CD4-positive, alpha-beta T cell treated with Interleukin-15 for 1 hour (primary cell): Measurements from ENCODE around the gene SLC6A12.

Experiments used
- DNase-seq: peaks from one replicate; pipeline ENCODE4 v3.0.0-alpha.2; 2020

The SLC6A12 gene

DNA sequence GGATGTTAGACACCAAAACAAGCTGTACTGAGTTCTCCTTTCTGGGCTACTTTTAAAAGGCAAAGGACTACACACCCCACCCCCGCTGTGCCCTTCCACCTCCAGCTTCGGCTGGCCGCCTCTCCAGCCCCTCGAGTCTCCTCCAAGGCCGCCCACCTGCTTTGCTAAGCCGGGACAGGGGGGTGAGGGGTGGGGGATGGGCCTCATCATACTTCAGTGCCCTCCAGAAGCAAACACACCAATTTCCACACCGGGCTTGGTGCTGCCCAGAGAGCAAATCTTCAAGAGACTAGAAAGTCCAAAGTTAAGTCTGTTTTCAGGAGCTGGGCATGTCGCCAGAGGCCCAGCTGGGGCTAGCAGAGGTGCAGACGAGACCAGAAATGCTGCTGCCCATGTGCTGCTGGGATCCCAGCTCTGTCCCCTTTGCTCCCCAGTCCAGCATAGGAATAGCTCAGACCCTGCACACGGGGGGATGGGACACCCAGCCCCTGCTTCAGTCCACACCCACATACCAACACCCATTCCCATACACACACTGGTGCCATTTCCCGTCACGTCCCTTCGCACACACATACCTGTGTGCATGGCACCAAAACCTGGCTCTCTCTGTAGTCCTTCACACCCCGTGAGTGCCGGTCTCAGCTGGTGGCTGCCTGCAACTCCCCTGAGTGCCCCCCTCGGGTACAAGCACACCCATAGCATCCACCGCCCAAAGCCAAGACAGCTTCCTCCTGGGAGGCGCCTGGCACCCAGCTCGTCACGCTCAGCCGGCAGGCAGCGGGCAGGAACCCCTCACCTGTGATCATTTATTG is 1.0 kb downstream of the SLC6A12 start:
- DNase-seq, result no peak

DNA sequence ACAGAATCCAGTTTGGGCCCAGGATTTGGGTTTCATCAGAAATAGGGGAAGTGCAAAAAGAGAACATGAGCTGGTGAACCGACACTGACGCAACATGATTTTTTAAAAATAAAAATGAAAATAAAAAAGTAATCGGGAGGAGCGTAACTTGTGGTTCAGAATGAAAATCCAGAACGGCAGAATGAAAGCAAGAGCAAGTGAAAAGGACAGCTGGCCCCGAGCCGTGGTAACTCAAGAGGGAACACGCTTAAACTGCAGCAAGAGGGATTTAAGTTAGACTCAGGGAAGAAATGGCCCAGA is 1.6 kb downstream of the SLC6A12 start:
- DNase-seq, result no peak

DNA sequence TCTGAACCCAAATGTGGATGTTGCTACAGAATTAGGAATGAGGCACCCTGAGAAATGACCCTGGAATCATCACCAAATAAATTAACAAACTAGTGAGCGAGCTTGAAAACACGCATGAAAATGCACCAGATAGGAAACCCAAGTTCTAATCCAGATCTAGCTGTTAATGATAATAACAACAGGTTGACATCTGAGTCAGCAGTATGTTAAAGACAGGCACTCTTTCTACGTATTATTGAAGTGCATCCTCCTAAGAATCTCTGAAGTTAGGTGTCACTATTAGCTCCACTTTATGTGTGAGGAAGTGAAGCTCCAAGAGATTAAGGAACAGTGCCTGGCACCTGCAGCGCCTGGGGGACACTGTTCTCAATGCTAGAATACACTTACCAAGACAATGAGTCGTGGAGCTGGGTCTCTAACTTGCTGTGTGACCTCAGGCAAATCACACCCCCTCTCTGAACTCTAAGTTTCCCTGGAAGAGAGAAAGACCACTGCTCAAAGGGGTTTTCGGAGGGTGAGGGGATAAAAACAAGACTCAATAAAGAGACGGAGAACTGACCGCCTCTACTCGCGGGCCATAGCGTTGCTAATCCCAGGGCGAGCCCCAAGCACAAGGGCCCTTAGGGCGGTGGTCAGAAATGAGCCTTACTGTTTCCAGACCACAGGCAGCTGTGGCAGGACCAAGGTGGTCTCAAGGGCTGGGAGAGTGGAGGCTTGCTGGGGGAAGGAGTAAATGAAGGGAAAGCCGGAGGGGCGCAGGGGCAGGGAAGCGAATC is 2.1 kb downstream of the SLC6A12 start:
- DNase-seq, result no peak

DNA sequence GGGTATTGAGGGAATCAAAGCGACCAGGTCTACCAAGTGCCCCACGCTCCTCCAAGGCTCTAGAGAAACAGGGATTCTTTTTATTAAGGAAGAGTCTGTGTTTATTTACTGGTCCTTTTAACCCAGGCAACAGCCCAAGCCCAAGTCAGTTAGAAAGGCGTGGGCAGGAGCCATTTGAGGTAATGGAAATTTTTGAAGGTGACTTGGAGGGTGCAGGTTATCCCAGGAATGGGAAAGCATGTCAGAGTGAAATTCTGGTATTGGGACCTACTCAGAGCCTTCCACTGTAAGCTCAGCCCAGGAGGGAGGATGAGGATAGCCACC is 2.9 kb downstream of the SLC6A12 start:
- no peak for DNase-seq

DNA sequence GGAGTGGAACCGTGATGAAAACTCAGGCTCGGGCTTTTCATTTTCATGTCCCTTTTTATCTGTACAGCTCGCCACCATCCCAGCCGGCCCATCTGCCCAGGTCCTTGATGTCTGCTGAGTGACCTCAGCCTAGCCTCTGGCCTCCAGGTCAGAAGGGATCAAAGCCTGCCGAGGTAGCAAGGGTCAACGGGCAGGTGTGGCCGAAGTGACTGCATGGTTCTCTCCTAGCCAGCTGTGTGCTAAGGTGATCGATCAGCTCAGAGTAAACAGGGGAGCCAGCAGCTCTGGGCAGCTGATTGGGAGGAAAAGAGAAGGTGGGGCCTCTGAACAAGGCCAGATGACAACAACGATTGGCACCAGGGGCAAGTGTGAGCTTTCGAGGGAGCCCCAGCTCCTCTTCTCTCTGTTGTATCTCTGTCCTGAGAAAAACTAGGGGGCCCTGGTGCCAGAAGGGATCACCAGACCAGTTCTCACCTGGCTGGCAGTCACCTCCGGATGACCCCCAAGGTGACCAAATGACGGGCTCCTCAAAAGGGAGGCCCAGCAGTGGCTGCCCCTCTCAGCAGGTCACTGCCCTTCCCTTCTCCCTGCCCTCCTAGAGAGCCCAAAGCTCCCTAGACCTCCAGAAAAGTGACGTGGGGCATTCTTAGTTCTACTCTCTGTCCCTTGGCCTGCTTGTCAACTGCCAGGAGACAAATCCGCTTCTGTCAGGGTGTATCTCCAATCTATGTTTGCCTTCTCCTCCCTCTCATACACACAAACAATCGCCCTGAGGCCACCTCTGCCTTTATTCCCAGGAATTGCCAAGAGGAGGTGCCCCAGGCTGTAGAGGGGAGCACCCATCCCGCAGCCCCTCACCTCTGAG is 3.4 kb downstream of the SLC6A12 start:
- DNase-seq, result no peak

DNA sequence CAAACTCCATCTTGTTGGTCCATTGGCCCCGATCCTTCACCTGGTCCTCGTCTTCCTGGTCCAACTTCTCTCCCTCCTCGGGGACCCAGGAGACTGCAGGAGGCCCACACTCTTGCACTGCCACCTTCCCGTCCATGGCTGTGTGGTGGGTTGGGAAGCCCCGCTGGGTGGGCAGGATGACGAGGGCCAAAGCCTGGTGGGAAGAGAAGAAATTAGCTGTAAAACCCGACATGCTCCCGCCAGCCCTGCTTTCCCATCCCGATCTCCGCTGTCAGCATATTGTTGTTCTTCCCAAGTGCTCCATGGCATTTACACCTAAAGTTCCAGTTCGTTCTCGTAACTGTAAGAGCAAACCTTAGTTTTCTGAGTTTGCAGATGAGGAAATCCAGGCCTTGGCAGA is 4.1 kb downstream of the SLC6A12 start:
- DNase-seq, result no peak

DNA sequence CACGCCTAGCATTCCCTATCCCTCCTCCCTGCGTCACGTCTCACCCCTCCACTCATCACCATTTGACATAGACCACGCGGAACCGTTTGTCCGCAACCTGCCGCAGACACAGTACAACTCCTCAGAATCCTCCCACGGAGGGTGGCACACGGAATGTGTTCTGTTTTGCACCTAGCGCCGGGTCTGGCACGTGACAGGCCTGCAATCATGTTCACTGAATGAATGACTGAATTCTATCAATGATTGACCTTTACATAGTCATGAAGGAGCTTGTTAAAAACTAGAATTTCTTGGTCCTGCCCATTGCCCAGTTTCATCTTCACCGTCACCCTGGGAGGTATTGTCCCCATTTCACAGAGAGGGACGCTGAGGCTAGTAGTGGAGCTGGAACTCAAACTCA is 4.7 kb downstream of the SLC6A12 start:
- no peak for DNase-seq

DNA sequence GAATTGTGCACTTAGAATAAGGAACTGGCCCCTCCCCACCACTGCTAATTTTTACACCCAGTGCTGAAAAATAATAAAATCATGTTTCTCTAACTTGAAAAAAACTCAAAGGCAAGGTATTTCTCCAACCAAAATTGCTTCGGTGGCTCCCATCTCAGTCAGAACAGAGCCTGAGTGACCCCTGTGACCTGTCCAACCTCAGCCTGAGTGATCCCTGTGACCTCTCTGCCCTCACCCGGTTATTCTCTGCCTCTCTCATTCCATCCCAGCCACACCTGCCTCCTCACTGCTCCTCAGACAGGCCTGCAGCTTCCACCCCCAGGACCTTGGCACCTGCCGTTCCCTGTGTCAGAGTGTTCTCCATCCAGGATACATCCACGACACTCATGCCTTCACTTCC is 5.1 kb downstream of the SLC6A12 start:
- DNase-seq, result no peak

DNA sequence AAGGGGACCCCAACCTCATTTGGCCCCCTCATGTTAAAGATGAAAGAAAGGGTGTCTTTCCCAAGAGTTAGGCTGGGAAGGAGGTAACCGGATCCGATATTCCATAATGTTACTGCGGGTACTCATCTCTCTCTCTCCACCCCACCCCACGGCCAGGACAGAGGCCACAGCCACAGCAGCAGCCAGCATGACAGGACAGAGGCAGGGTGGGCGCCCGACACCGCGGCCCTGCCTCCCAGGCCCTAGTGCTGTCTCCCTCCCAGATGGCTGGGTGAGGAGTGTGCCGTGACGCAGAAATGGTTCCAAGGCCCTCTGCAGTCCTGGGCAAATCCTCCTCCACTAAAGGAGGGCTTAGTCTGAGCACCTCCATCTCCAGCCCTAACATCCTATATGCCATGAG is 6.2 kb downstream of the SLC6A12 start:
- DNase-seq, result no peak

DNA sequence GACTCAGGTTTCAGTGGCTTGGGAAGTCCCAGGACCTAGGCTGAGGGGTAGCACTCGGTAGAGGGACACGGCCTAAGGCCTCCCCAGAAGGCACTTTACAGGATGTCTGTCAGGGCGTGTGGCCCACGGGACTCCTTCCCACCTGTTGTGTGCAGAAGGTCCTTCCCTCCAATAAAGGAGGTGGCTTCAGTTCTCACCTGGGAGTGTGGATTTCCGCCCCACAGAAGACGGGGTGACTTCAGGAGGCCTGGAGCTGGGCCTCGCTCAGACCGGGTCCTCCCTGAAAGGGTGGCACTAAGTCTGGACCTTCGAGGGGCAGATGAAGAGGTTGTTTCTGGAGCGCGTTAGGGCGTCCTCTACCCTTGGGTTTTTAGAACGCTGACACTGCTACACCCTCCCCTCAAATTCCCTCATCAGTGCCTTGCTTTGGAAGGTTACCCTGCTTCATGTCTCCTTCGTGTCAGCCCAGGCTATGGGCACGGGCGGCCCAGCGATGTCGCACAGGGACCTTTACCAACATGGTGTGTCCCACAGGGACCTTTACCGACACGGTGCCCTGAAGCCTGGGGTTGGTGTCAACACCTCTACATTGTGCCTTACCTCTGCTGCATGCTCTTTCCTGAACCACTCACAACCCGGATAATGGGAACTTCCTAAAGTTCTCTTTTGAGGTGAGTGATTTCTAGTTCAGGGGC is 7.1 kb downstream of the SLC6A12 start:
- DNase-seq, result no peak

DNA sequence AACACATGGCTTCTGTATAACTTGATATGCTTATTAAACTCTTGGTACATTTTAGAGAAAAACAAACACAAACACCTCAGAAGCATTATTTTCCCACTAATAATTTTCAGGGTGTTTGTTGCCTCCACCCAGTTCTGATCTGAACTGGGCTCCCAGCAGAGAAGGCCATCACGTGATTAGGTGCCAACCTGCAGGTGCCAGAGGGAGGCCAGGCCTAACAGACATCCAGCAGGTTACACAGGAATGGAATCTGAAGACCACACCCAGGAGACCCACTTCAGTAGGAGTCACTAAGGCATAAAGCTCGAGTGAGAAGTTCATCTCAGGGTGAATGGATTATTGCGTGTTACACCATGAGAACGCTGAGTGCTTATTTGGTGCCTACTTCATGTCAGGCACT is 8.9 kb downstream of the SLC6A12 start:
- DNase-seq, result no peak

DNA sequence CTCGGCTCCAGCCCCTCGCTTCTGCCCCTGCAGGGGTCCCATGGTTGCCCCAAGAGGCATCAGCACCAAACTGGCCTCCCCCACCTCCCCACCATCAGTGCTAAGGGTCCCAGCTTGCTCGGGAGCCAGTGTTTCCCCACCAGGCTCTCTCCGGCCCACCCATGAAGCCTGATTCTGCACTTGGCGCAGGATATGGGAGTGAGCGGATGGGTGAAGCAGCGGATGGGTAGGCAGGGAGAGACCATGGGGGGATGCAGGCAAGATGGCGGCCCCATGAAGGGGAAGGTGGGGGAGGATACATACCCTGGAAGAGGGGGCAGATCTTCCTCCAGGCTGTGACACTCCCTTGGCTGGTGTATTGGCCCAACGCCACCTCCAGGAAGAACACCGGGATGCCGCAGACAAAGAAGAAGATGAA is 9.7 kb downstream of the SLC6A12 start:
- no peak for DNase-seq

DNA sequence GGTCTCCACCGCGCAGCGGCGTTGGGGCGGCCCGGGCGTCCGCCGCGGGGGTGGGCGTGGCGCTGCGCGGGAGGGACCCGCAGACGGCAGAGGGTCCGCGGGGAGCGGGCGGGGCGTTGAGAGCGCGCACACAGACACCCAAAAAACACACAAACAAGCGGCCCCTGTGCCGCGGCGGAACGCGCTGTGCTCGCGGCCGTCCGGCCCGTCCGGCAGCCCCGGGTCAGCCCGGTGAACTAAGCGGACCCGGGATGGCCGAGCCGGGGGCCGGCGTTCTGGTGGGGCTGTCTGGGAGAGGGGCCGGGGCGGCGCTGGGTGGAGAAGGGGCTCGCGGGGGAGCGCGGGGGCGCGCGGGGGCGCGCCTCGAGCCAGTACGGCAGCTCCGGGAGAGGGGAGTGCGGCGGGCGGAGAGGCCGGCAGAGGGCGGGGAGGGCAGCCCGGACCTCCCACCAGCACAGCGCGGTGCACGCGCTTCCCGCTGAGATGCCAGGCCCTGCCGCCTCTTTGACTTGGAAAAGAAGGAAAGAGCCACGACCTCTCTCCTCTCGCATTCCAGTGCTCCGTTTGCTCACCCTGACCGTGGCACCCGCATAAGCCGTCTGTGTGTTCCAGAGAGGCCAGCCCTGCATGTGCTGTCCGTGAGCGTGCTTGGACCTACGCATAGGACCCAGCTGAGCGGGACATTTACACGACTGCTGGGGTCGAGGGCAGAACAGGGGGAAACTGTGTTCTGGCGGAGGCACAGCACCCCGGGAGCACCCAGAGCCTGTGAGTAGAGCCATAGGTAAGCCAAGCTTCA is 10.3 kb downstream of the SLC6A12 start:
- DNase-seq, result no peak

DNA sequence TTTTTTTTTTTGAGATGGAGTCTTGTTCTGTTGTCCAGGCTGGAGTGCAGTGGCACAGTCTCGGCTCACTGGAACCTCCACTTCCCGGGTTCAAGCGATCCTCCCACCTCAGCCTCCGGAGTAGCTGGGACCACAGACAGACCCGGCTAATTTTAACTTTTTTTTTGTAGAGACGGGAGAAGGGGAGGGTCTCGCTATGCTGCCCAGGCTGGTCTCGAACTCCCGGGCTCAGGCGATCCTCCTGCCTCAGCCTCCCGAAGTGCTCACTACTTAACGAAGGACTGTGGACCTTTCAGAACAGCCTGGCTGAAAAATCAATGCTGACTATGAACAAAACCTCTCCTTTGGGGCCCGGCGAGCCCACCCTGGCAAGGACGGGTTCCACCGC is 10.9 kb downstream of the SLC6A12 start:
- no peak for DNase-seq

DNA sequence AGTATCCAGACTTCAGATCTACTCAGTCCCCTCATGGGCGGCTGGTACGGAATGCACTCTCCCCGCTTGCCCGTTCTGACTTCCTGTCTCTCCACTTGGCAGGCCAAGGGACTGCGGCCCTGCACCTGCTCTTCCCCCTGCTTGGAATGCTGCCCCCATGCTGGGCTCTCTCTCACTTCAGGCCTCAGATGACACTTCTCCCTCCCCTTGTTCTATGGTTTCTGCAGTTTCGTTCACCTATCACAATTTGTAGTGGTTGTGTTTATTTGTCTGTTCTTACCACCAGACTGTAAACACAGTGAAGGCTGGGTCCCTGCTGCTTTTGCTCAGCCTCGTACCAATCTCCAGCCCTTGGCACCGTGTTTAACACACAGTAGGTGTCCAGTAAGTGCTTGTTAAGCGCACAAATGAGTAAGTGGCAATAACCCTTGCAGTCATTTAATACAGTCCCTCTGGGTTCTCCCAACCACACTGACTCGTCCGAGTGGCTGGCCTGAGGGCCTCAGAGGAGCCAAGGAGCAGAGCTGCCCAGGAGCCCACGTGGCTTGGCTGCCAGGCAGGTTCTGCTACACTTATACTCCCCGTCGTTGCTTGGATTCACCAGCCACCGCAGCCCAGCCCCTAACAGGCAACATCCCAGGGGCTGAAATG is 11.8 kb downstream of the SLC6A12 start:
- no peak for DNase-seq

DNA sequence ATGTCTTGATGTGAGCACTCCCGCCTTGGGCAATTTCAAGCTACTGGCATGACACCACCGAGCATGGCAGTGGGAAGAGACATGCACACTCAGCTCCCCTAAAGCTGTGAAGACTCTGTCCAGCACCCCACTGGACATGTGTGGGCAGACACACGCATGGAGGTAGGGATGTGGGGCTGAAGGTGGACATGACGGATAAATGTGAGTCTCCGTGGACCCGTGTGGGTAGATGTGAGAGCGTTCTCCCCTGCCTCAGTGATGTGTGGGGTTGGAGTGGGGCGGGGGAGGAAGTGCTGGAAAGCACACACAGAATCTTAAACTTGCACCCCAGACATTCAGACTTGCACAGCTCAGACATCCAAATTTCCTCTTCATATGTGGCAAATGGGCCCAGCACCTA is 12.6 kb downstream of the SLC6A12 start:
- DNase-seq, result no peak

DNA sequence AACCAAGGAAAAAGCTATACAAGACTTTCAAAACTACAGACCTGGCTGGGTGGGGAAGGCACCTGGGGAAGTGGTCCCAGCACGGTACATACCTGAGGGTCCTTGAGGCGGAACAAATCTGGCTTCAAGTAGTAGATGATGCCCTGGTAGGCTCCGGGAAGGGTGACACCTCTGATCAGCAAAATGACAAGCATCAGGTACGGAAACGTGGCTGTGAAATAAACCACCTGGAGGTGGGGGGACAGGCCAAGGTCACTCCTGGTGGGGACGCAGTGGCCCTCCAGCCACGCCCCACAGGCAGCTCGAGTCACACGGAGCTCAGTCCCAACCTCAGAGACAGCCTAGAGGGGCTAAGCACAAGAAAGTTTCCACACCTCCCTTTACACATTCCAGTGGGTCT is 15.3 kb downstream of the SLC6A12 start:
- no peak for DNase-seq

DNA sequence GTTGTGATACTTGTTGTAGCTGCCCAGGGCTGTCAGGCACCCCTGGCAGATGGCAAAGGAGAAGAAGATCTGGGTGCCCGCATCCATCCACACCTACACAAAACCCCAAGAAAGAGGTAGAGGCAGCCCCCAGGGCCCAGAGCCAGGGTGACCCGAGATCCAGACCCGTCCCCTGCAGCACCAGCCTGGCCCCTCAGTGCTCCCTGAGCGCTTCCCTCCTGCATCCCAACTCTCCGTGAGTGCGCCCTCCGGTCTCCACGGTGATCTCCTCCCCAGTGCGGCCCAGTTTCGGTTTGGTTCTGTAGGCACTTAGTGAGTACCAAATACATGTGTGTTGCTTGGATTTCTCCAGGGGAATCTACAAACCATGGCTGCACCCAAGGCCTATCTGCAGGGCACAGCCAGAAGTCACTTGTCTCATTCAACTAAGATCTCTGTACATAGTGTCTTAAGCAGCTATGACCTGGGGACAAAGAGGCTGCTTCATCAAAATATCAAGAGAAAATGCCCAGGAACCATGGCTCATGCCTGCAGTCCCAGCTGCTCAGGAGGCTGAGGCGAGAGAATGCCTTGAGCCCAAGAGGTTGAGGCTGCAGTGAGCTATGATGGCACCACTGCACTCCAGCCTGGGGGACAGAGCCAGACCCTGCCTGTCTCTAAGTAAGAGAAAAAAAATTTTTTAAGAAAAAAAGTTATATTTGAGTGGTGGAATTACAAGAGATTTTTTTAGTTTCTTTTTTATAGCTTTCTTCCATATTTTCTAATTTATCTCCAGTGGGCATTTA is 15.9 kb downstream of the SLC6A12 start:
- DNase-seq, result no peak

DNA sequence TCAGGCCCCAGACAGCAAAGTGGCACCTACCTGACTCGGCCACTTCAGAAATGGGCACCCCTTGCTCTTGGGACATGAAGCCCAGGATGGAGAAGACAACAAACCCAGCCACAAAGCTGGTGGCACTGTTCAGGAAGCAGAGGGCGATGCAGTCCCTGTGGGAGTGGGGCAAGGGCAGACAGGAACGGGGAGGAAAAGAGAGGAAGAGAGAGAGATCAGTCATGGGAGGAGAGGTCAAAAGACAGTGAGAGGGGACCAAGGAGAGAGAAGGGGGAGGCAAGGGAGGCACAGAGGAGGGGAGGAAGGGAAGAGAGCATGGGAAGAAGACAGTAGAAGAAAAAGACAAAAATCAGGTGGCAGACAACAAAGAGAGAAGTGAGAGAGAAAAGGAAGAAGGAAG is 16.6 kb downstream of the SLC6A12 start:
- no peak for DNase-seq

DNA sequence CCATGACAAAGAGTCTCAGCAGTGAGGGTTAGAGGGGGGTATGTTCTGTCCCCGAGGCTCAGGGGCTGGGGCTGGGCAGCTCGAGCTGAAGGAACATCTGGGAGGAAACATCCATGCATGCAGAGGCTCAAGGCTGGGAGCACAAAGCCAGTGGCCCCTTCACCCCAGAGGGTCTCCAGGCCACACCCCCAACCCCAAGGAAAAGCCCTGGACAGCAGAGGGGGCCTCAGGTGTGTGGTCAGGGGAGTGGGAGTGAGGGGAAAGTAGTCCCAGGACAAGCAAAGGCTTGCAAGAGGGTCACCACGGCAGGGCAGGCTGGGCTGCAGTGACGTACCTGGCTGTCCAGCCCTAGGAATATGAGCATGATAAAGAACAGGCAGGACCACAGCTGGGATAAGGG is 17.5 kb downstream of the SLC6A12 start:
- no peak for DNase-seq

DNA sequence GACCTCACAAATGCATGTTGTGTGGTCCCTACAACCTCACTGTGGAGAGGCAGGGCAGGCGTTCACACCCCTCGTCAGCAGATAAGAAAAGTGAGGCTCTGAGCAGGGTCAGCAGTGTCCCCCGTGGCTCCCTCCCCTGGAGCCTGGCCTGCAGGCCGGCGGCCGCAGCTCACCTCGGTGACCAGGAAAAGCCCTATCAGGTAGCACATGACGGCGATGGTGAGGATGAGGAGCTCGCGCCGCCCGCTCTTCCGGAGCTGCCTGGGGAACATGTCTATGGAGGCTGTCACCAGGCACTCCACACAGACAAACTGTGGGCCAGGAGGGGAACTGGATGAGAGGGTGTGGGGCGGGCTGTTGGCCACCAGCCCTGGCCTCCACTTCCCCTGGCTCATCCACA is 18.0 kb downstream of the SLC6A12 start:
- no peak for DNase-seq
